GM18499 (cell line): ENCODE measurements around the gene LY6G6D.

Source experiments
- ATAC-seq: cut with Tn5 transposase; IDR thresholded peaks from one replicate; pipeline ENCODE4 v1.9.1; 2021; ENCODE audit warnings: moderate number of reproducible peaks; ENCODE audit not compliant: insufficient read depth, unreplicated experiment

Gene LY6G6D

GRCh38 chr6:31733734-31734133, 18.6 kb downstream of the LY6G6D start:
- no peak for ATAC-seq

DNA sequence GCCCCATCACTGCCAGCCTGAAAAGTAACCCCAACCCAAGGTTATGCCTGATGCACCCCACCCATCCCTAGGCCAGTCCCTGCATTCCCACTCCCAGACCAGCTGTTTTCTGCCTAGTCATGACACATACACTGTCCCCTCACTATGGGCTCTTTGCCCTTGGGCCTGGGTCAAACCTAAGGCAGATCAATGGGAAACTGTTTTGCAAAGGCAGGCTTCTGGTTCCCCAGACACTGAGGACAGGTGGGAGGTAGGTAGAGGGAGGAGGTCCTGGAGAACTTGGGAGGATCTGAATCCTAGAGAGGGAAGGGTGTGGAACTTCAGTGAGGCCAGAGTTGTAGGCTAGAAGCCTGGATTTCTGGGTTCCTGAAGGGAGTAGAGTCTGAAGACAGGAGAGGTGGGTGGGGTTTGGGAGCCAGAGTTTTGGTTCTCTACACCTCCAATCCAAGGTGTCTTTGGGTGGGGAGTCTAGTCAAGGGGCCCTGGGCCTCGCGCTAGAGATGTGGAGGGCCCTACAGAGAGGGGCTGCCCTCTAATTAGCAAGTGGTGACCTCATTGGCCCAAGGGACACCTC, 19.2 kb downstream of the LY6G6D start:
- ATAC-seq: no peak

GRCh38 chr6:31734821-31735406, 19.8 kb downstream of the LY6G6D start:
- ATAC-seq: no peak

GRCh38 chr6:31736021-31736767, 21.0 kb downstream of the LY6G6D start, which contains the start of gene CLIC1:
Gene CLIC1 (minus strand): TSS chr6:31736530. CDS start chr6:31736300, 230 bp downstream.
- no peak for ATAC-seq

- ATAC-seq: no peak
These were observed 21.7 kb downstream of the LY6G6D start for GRCh38 chr6:31736768-31737314.

DNA sequence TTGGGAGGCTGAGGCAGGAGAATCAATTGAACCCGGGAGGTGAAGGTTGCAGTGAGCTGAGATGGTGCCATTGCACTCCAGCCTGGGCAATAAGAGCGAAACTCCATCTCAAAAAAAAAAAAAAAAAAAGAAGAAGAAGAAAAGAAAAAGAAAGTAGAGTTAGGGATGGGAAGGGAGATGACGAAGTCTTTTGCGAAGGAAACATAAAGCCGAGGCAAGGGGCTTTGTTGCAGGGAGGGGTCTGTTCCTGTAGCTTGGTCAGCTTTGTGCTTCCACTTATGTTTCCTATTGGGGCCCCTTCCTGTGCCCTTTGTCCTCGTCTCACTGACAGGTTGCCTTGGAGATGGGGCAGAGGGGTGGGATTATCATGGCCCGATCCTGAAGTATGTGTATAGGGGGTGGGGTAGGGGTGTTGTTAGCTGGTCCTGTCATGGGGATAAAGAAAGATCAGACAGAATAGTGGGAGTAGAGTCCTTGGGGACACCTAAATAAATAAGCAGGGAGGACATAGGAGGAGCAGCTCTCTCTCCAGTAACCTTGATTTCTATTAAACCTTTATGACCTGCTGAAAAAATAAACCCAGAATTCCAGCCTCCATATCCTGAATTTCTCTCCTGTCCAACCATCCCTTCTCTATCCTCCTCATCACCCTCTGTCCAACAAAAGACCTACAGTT, 22.3 kb downstream of the LY6G6D start:
- no peak for ATAC-seq

DNA sequence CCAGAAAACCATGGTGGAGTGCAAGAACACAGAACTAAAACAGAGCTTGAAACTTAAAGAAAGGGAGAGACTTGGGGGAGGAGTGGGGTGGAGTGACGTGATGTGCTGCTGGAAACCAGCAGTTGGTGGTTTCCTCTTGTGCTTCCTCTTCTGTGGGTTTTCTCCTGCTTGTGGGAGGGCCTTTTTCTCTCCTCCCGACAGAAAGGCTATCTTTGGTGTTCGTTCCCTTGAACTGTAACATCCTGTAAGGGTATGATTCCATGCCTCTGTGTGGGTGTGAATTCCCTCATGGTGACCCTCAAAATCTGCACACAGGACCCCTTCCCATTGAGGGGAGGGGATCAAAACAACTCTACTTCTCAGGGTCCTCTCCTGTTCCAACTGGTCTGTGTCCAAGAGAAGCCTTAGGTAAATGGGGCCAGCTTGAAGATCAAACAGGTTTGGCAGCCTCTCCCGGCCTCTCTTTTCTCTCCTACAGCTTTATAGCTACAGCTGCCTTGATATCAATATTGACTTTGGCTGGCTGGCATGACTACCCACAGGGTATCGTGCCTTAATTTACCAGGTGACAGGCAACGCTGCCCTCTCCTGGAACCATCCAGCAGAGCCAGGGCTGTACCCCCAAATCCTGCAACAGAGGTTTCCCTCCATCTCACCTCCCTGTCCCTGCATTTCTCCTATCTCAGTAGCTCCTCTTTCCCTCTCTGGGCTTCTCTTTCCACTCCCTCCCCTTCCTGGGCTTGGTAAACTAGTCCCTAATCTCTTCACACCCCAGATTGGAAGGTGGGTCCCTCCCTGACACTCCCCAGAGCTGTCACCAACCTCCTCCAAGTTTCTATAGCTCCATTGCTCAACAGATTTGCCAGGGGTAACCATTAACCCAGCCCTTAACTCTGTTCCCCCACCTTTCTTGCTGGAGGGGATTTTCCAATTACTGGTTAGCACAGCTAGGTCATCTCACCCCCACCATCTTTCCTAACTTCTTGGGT, 23.1 kb downstream of the LY6G6D start:
- ATAC-seq: no peak

DNA sequence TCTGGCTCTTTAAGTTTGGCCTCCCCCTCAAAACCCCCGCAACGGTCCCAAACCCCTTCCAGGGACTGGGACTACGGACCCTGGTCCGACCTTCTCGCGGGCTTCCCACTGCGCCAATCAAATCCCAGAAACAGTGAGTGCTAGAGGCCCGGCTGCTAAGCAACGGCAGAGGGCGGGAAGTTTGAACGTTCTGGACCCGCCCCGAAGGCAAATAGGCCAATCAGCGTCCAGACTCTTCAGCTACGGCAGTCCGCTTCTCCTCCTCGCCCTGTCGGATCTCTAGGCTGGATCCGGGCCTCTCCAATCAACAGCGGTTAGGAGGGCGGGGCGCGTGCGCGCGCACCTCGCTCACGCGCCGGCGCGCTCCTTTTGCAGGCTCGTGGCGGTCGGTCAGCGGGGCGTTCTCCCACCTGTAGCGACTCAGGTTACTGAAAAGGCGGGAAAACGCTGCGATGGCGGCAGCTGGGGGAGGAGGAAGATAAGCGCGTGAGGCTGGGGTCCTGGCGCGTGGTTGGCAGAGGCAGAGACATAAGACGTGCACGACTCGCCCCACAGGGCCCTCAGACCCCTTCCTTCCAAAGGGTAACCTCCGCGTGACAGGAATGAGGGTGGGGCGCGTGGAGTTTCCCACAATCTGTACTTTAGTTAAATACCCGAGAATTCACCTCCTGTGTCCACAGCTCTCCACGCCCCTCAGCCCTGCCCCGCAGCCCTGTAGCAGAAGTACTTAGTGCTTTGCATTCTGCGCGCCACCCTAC, 24.7 kb downstream of the LY6G6D start, which contains the start of gene MSH5:
Gene MSH5 (plus strand): TSS at position 367 of the 758 bp plus-strand sequence. CDS start 462 bp downstream, outside the sequence.
- ATAC-seq: peak; percentile 50

- no peak for ATAC-seq
These were observed 25.5 kb downstream of the LY6G6D start for GRCh38 chr6:31740397-31741223.

GRCh38 chr6:31741815-31742214, 26.7 kb downstream of the LY6G6D start:
- ATAC-seq: no peak

DNA sequence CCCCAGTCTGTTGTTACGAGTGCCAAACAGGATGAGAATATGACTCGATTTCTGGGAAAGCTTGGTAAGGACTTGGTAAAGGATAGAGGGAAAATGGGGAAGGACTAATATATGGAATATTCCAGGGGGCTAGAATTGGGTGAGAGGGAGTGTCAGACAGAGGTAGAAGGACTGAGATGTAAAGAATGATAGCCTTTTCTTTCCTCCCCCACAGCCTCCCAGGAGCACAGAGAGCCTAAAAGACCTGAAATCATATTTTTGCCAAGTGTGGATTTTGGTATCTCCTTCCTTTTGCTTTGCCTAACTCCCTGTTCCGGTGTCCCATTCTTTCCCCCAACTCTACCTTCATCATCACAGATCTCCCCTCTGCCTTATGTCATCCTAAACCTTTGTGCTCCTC, 27.7 kb downstream of the LY6G6D start:
- ATAC-seq: no peak

- no peak for ATAC-seq
These were observed 29.3 kb downstream of the LY6G6D start for GRCh38 chr6:31744422-31744821.

GRCh38 chr6:31749301-31750036, 34.3 kb downstream of the LY6G6D start:
- no peak for ATAC-seq

- ATAC-seq: no peak
These were observed 35.4 kb downstream of the LY6G6D start for GRCh38 chr6:31750411-31751022.

DNA sequence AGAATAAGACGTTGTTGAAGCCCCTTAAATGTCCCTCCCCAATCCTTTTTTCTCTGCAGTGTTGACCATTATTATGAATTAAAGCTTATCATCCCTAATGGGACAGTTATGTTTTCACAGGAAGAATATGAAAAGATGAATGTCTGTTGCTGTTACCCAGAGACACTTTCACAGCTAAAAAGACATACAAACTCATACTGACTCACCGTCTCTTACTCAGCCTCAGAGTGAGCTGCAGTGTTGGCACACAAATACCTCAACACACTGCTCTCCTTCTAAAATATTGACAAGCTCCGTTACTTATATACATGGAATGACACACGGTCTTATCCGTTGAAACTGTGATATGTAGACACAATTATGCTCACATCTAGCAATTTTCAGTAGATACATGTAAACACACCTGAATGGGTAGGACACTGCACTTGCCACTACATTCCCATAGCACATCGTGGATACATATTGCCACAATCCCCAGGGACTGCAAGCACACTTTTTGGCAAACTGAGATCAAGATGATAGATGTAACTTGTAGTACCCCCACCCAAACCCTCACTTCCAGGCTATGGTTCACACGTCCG, 37.7 kb downstream of the LY6G6D start:
- ATAC-seq: no peak

- ATAC-seq: no peak
These were observed 43.1 kb downstream of the LY6G6D start for GRCh38 chr6:31758281-31758680.
